NK-92 (cell line): ENCODE data around the gene HRNR.
A peak's percentile ranks its signal among the peaks of the same experiment; 100 is the strongest.

Experiments
- DNase-seq: peaks from one replicate; lab custom pipeline; 2025; ENCODE audit not compliant: unreplicated experiment; lab: John Stamatoyannopoulos, UW

HRNR gene

GRCh38 chr1:152189657-152190442, 34.1 kb downstream of the HRNR start:
- DNase-seq = no peak

GRCh38 chr1:152188673-152189591, 35.1 kb downstream of the HRNR start:
- no peak for DNase-seq

GRCh38 chr1:152186556-152187285, 37.3 kb downstream of the HRNR start:
- DNase-seq = no peak

GRCh38 chr1:152185544-152186391, 38.2 kb downstream of the HRNR start:
- DNase-seq = peak; percentile 30

GRCh38 chr1:152182944-152183361, 41.0 kb downstream of the HRNR start:
- no peak for DNase-seq

- no peak for DNase-seq
These were observed 41.6 kb downstream of the HRNR start for GRCh38 chr1:152182431-152182830.

GRCh38 chr1:152179566-152179965, 44.4 kb downstream of the HRNR start:
- DNase-seq = no peak

- DNase-seq = no peak
These were observed 53.6 kb downstream of the HRNR start for GRCh38 chr1:152170287-152170905.

- no peak for DNase-seq
These were observed 54.5 kb downstream of the HRNR start for GRCh38 chr1:152169366-152170025.

GRCh38 chr1:152168535-152168868, 55.5 kb downstream of the HRNR start:
- no peak for DNase-seq

GRCh38 chr1:152167835-152168534, 56.0 kb downstream of the HRNR start:
- no peak for DNase-seq

GRCh38 chr1:152166966-152167365, 57.0 kb downstream of the HRNR start:
- no peak for DNase-seq

GRCh38 chr1:152165286-152166077, 58.5 kb downstream of the HRNR start:
- DNase-seq = no peak

GRCh38 chr1:152164517-152165136, 59.4 kb downstream of the HRNR start:
- no peak for DNase-seq

- no peak for DNase-seq
These were observed 61.1 kb downstream of the HRNR start for GRCh38 chr1:152162792-152163463.
